ENCODE data around the gene DIPK1A.

Gene DIPK1A

DNA sequence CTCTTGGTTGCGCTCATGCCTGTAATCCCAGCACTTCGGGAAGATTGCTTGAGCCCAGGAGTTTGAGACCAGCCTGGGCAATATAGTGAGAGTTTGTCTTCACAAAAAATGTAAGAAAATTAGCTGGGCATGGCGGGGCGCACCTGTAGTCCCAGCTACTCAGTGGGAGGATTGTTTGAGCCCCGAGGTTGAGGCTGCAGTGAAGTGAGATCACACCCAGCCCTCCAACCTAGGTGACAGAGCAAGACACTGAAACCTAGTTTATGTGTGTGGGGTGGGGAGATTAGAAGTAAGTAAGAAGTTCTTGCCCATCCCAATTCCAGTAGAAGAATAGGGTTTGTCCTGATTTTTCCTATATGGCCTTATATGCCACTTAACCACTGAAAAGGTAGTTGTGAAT, 127.4 kb downstream of the DIPK1A start:
- no peak for DNase-seq

DNA sequence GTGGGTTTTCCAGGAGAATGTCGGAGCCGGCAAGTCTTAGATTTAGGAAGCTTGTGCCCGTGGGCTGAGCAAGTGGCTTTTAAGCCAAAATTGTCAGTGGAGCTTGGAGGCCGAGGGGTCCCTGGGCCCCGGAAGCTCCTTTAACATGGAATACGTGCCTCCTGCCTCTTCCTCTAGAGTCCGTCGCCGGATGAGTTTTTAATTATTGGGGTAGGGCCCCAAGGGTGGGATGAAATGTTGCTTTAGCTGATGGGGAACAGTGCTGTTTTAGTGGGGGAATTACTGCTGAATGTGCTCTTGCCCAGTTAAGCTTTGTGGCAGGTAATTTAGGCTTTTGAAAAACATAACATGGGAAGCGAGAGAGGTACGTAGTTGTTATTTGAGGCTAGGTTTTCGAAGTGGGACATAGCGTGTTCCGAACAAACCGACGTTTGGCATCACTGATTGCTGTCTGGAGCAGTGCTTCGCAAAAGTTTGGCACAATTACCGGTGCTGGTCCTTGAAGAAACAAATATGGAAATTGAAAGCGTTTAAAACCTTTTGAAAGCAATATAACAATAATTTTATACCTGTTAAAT, 128.6 kb downstream of the DIPK1A start:
- DNase-seq: no peak

DNA sequence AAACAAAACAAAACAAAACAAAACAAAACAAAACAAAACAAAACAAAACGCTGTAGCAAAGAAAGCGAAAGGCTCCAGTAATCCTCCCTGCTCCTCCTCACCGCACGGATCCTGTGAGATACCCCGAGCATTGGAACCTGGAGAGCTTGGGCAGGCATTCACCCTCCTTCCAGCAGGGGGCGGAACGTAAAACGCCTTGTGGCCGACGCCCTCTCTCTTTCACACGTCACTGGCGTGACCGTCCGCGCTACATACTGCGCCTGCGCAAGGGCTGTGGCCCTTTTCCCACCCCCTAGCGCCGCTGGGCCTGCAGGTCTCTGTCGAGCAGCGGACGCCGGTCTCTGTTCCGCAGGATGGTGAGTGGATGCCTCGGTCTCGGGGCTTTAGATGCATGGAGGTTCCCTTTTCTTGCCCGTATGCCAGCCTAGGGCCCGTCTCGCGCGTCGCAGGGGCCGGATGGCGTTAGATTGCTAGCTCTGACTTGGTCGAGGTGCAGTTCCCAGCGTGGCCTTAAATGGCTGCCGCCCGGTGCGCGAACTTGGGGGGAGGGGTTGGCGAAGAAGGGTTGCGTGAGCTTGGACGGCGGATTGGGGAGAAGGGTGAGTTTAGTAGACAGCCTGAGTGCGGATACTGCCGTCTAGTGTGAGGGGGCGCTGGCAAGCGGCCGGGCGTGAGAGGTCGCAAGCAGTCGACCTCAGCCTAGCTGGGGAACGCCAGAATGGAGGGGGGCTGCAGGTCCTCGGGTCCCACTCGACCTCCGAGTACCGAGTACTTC, 129.3 kb downstream of the DIPK1A start, which contains the start of gene RPL5:
Gene RPL5, plus strand, starts transcription at position 279 of the 775 bp plus-strand sequence. Its CDS starts 75 bp downstream, at position 354.
- peak; percentile 99 for DNase-seq

DNA sequence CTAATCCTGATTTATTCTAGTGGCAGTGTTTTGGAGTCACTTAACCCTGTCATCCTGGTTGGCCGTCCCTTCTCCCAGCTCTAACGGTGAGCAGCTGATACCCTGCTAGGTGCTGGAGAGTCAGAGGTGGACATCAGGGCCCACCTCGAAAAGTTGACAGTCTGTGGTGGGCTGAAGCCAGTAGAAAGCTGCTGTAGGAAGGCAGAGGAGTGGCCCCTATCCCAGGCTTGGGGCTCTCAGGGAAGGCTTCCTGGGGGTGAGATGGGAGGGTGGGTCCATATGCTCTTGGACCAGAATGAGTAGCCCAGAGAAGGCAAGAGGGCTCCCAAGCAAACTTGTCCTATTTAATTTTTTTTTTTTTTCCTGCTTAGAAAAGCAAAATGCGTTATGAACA, 129.9 kb downstream of the DIPK1A start:
- DNase-seq: peak; percentile 47

DNA sequence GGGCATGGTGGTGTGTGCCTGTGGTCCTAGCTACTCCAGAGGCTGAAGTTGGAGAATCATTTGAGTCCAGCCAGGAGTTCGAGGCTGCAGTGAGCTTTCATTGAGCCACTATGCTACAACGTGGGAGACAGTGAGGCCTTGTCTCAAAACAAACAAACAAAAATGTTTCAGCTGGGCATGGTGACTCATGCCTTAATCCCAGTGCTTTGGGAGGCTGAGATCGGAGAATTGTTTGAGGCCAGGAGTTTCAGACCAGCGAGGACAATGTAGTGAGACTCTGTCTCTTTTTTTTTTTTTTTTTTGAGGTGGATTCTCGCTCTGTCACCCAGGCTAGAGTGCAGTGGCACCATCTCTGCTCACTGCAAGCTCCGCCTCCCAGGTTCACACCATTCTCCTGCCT, 134.5 kb downstream of the DIPK1A start:
- no peak for DNase-seq

DNA sequence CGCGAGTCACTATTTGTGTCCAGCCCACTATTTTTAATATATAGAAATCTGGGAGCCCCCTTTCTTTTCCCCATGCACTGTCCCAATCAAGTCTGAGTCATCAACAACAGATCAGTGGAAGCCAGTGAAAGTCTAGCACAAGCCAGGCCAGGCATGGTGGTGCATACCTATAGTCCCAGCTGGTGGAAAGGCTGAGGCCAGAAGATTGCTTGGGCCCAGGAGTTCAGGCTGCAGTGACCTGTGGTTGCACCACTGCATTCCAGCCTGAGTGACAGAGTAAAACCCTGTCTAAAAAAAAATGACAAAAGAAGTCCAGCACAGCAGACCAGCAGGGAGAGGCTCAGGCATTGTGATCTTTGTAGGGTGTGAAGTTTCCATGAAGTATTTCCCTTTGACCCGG, 138.4 kb downstream of the DIPK1A start:
- no peak for DNase-seq

DNA sequence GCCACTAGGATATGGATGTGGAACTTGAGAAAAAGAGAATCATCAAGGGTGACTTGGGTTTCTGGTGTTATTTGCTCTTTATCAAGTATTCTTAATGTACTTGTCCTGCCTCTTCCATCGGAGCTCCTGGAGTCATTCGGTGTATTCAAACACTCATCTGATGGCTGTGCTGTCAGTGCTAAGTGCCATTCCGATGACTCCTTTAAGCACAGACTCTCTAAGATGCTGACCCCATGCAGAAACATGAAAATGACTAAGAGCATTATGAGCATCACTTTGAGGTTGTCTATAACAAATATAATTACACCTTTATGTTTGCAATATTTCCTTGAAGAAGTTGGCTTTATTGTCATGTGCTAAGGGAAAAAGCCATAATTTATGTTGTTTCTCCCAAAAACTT, 140.7 kb downstream of the DIPK1A start:
- DNase-seq: no peak

DNA sequence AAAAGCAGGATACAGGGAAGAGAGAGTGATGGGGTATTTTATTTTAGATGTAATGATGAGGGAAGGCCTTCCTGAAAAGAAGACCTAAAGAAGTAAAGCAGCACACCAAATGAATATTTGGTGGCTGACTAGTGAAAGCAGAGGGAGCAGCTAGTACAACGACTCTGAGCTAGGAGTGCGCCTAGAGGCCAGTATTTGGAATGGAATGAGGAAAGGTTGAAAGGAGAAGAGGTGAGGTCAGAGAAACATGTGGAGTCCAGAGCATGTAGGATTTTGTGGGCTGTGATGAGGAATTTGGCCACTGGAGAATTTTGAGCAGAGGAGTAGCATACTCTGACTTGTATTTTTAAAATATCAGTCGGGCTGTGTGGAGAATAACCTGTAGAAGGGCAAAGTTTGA, 141.2 kb downstream of the DIPK1A start:
- DNase-seq: no peak

DNA sequence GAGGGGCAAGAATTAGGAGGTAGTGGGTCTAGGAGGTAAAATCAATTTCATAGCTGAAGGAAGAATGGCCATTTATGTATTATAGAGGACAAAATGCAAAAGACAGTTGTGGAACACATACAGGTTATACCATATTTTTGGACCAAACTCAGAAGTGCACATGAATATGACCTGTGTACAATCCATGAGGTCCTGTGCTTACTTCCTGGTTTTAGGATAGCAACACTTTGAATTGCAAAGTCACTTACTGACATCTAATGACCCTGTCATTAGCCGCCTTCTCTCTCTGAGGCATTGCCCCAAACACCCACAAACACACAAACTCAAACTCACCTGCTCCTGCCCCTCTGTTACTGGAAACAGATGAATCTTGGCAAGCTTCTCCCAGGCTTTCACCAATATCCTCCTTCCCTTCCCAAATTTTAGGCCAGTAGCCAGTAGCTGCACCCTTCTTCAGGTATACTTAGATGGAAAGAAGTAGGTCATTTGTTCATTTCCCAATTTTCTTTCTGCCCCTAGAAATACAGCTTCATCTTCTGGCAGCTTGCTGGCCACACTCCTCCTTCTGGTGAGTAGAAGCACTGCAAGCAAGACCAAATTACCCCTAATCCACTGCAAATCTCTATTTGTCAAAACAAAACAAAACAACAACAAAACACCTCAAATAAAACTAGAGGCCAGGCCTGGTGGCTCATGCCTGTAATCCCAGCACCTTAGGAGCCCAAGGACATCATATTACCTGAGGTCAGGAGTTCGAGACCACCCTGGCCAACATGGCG, 143.1 kb downstream of the DIPK1A start:
- DNase-seq: peak; percentile 72

DNA sequence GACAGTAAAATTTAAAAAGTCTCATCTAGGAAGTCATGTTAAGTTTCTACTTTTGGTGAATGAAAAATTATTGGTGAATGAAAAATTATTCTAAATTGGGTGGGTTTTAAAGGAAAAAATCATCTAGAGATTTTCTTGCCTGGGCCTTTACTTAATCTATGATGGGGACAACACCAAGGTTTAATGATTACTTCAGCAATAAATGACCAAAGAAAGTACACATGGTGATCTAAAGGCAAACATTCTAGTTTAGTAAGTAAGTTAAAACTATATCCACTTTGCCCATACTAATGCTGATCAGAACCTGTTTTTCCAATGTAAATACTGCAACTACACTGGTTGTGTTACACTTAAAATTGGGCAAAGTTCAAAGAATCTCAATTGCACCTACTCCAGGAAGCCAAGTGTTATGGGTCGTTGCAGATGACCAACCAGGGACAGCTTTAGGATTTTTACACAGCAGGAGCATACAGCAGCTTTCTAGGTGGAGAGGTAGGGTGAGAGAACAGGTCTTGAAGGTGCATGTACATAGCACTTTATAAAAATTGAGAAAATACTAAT, 144.0 kb downstream of the DIPK1A start:
- no peak for DNase-seq

DNA sequence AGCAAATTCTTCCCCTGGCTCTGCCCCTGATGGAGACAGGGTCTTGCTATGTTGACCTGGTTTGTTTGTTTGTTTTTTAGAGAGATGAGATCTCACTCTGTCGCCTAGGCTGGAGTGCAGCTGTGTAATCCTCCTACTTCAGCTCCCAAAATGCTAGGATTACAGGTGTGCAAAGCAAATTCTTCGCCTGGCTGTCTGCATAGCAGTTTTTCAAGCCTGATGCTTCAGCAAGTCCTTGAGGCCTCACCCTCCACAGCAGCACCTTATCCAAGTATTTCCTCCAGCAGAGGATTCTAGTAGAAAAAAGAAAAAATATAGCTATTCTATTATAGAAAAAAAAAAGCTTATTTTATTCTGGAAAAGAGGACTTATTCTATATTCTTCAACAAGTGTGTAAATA, 144.5 kb downstream of the DIPK1A start:
- no peak for DNase-seq

DNA sequence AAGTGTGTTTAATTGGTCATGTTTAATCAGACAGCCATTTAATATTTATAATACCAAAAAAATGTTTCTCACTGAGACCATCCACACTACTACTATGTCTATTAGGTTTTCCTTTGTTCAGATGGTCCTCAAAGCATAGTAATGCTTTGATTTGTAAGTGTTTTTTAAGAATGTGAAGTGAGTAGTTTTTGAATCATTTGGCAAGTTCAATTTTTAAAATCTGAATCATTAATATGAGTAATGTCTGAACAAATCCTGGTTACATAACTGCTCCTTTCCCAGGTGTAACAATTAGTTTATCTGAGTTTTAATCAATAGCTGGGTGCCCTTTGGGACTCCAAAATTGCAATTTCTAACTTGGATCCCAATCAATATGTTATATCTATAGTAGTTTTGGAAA, 152.9 kb downstream of the DIPK1A start:
- no peak for DNase-seq

DNA sequence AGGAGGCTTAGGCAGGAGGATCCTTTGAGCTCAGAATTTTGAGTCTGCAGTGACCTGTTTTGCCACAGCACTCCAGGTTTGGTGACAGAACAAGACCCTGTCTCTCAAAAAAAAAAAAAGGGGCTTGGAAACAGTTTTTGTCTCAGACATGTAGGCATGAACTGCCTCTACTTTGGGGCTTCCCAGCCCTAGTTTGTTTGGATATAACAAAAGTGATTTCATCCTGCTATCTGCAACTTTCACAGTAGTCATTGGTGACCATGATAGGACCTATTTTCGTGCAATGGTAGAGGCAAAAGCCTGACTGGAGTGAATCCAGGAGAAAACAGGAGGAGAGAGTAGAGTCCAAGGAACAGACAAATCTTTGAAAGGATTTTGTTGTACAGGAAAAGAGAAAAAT, 156.0 kb downstream of the DIPK1A start:
- DNase-seq: no peak

DNA sequence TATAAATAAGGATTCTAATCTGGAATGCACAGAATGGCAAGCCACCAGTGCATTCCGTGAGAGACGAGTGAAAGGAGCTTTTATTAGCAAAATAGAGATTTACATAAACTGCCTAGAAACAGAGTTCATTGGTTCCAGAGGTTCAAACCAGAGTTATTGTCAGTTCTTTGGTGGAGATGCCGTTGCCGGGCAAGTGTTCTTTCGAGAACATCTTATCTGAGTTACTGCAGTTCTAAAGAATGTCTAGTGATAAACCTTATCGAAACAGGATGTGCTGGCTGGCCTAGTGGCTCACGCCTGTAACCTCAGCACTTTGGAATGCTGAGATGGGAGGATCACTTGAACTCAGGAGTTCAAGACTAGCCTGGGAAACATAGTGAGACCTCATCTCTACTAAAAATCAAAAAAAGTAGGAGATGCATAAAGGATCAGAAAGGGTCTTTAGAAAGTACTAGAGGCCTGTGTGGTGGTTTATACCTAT, 156.5 kb downstream of the DIPK1A start:
- DNase-seq: peak; percentile 96

DNA sequence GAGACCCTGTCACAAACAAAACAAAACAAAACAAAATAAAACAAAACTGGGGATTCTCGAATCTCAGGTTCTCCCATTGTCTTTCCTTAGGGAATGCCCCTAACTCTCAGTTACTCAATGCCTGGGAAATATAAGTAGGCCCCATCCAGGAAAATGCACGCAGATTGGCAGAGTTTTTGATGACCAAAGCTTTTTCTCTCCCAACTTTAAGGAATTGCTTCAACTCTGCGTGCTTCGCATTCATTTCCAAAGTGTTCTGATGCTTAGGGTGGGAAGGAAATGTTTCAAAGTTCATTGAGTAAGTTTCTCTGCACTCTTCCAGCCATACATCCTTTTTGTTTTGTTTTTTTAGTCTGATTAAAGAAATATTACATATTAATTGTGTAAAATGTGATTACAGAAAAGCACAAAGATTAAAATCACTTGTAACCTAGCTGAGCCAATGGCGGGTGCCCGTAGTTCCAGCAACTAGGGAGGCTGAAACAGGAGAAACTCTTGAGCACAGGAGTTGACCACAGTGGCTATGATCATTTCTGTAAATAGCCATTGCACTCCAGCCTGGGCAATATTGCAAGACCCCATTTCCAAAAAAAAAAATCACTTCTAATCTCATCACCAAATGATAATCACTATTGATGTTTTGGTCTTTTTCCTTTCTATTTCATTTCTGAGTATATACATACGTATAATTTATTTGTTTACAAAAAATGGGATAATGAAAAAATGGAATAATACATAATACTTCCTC, 157.9 kb downstream of the DIPK1A start:
- no peak for DNase-seq

DNA sequence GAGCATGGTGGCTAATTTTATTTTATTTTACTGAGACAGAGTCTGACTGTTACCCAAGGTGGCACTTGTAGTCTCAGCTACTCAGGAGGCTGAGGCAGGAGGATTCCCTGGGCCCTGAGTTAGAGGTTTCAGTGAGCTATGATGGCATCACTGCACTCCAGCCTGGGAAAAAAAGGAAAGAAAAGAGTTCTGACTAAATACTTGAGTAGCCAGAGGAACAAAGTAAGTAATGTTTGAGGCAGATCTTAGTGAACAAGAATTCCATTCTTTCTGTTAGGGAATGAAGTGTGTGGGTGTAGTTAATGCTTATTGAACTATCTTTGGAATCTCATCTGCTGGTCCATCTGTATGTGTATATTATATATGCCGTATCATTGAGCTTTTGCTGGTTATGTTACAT, 163.3 kb downstream of the DIPK1A start:
- no peak for DNase-seq

DNA sequence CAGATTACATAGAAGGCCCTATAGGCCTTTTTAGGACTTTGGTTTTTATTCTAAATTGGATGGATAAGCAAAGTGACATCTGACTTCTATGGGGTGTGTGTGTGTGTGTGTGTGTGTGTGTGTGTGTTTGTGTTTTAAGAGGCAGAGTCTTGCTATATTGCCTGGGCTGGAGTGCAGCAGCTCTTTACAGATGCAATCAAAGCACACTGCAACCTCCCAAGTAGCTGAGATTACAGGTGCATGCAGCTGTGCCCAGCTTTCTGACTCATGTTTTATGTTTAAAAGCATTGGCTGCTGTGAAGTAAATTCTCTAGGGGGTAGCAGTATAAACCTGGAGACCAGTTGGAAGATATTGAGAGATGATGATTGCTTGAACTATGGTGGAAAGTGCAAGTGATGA, 164.0 kb downstream of the DIPK1A start:
- no peak for DNase-seq

DNA sequence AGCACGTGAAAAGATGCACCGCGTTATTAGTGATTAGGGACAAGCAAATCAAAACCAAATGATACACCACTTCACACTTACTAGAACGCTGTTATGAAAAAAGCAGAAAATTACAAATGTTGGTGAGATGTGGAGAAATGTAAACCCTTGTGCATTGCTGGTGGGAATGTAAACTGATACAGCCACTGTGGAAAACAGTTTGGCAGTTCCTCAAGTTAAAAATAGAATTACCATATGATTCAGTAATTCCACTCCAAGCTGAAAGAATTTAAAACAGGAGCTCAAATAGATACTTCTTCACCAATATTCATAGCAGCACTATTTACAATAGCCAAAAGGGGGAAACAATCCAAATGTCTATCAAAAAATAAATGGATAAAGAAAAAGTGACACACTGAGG, 166.1 kb downstream of the DIPK1A start:
- peak; percentile 26 for DNase-seq

DNA sequence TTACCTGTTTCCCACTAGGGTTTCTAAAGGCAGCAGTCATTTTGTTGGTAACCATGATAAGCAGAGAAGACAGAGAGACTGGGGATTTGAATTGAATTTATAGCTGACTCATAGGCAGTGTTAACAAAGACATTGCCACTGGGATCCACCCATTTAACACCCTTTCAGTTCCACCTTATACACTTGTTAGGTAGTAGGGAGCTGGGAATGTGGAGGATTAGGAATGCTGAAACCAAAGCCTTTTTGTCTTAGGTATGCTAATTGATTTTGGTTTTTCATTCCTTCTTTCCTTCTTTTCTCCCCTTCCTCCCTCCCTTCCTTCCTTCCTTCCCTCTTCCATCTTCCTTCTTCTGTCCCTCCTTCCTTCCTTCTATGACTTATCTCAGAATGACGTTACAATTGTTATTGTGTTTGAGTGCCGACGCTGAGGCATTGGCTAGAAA, 168.9 kb downstream of the DIPK1A start:
- peak; percentile 84 for DNase-seq

Measured in OCI-M1 (cell line).